ACC112 (cell line): ENCODE results near the gene PTPRN2.

ENCODE experiments used
- H2AFZ ChIP-seq: fragments of 200-600 bp; sonication (generic); one replicate; pipeline ENCODE4 v1.6.0; 2017; ENCODE audit warnings: antibody characterized with exemption, low read length; ENCODE audit not compliant: unreplicated experiment
- H3K27ac ChIP-seq: fragments of 200-600 bp; sonication (generic); 2 replicates; pipeline ENCODE4 v1.5.1; 2014; ENCODE audit warnings: low read depth, mild to moderate bottlenecking, antibody characterized with exemption, low read length, moderate library complexity
- H3K27me3 ChIP-seq: fragments of 200-600 bp; sonication (generic); 2 replicates; pipeline ENCODE4 v1.6.1; 2014; ENCODE audit warnings: mild to moderate bottlenecking, antibody characterized with exemption, low read length, moderate library complexity, mixed read lengths; ENCODE audit not compliant: insufficient read depth
- H3K36me3 ChIP-seq: fragments of 200-600 bp; sonication (generic); 2 replicates; pipeline ENCODE4 v1.6.1; 2016; ENCODE audit warnings: mild to moderate bottlenecking, antibody characterized with exemption, low read length, moderate library complexity, mixed read lengths; ENCODE audit not compliant: insufficient read depth
- H3K4me1 ChIP-seq: fragments of 200-600 bp; sonication (generic); one replicate; pipeline ENCODE4 v1.6.1; 2016; ENCODE audit warnings: low read length, mixed read lengths; ENCODE audit not compliant: insufficient read depth, unreplicated experiment, control insufficient read depth
- H3K4me3 ChIP-seq: fragments of 200-600 bp; sonication (generic); 2 replicates; pipeline ENCODE4 v1.5.1; 2014; ENCODE audit warnings: mild to moderate bottlenecking, low read depth, low read length
- H3K79me2 ChIP-seq: fragments of 200-600 bp; sonication (generic); one replicate; pipeline ENCODE4 v1.6.0; 2016; ENCODE audit warnings: low read length; ENCODE audit not compliant: control insufficient read depth, unreplicated experiment, insufficient read depth

The PTPRN2 gene

DNA sequence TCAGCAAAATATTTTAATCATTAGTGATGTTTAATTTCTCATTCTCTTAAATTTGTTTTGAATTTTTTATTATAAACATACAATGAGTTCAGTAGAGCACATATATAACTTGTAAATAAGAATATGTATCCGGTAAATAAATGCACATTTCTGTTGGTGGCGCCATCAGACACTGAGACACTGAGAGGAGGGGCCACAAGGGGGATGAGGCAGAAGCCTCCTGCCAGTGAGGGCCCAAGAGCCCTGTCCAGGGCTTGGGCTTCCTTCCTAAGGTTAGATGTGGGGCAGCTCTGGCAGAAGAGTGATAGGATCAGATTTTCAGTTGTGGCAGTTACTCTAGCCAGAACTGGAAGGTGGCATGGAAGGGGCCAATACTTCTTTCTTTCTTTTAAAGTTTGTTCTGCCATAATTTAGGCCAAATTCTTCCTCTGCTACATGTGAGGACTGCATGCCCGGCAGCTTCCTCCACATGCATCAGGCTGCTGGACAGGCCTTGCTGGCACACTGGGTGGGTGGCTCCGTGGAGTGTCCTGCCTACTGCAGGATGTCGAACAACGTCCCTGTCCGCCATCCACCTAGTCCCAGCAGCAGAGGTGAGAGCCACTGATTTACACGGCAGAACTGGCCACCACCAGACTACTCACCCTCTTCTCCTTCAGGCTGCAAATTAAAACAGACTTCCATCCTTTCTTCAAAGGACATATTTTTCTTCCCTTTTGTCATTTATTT is 13.2 kb downstream of the PTPRN2 start:
- H3K79me2 ChIP-seq = no peaks in the 10 kb centered on the region
- H3K27ac ChIP-seq = no peak overlapping the region
- no peak overlapping the region for H2AFZ ChIP-seq
- H3K4me3 ChIP-seq = no peak overlapping the region
- no peaks in the 10 kb centered on the region for H3K36me3 ChIP-seq
- H3K4me1 ChIP-seq = no peaks in the 10 kb centered on the region
- peaks cover 30% of the 10 kb centered on the region for H3K27me3 ChIP-seq

DNA sequence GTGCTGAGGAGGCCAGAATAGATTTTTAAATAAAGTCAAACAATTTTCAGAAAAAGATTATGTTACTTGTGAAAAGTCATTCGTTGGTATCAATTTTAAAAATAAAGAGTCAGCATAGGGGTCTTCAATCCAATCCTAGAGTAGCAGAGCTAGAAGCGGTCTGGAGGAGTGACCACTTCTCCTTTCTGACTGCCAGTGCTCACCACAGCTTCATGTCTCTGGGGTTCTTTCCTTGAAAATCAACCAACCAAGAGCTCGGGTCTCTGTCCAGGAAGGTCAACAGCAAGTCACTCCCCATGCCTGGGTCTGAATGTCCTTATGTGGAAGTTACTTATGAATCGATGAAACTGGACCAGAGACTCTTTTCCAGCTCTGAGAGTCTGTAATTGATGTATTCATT is 14.3 kb downstream of the PTPRN2 start:
- Histone ChIP-seq H3K79me2 (no peaks in the 10 kb centered on the region), H3K36me3 (no peaks in the 10 kb centered on the region), H3K27ac (no peak overlapping the region), H3K4me1 (no peaks in the 10 kb centered on the region), H3K27me3 (peaks cover 36% of the 10 kb centered on the region), H2AFZ (no peak overlapping the region), H3K4me3 (no peak overlapping the region)

DNA sequence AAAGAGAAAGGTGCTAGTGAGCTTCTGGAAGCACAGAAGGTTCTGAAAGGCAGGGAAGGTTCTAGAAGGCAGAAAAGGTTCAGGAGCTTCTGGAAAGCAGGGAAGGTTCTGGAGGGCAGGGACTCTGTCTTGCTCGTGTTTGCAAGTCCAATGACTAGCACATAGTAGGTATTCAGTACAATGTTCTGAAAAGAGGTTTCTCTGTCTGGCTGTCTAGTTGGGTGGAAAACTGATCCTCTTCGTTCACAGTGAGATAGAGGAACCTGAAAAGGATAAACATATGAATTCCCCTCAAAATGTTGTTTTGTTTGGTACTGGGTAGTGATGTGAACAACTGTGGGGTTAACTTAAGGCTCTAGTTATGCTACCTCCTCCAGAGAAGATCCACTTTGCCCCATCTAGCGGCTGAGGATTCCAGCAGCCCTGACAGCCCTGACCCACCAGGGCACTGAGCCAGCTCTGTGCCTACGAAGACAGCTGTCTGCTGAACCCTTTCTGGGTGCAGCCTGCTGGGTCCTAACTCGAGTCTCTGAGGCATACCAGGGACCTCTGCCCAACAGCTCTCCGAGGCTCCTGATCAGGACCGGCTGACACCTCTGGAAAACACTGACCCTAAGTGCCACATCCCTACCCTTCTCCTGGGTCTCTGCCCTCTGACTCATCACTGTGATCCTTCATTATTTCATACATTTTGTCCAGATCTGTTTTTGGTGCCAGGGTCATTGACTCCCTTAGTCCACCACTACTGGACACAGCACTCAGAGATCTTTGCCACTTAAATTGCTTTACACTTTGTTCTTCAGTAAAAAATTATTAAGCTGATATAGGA is 15.4 kb downstream of the PTPRN2 start:
- H2AFZ ChIP-seq = no peak overlapping the region
- H3K36me3 ChIP-seq = no peaks in the 10 kb centered on the region
- no peak overlapping the region for H3K4me3 ChIP-seq
- H3K27me3 ChIP-seq = peaks cover 36% of the 10 kb centered on the region
- no peaks in the 10 kb centered on the region for H3K79me2 ChIP-seq
- H3K27ac ChIP-seq = no peak overlapping the region
- no peaks in the 10 kb centered on the region for H3K4me1 ChIP-seq

DNA sequence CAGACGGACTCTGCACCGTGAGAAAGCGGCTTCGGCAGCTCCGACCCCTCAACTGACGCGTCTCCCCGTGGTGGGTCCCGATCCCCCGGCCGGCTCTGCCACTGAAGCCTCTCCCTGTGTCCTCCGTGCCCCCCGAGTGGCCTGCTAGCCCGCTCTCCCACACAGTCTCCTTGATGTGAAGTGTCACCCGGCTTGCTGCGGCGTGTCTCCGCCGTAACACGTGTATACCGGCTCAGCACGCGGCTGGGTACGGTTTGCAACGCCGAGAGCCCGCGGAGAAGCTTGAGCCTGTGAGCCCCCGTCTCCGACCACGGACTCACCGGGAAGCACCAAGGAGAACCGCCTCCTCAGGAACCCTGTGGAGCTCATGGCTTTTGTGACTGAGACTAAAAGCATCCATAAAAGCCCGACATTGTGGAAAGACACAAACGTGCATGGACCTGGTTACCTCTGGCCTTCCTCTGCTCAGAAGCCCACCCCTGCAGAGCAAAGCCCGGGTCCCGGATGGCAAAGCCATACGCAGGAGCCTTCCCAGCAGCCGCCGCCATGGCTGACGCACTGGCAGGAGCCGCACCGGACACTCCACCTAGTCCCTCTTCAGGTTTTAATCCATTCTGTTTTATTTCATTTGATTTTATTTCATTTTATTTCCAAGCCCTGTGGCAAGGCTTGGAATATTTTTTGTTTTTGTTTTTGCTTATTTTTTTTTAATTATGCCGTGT is 17.0 kb downstream of the PTPRN2 start:
- Histone ChIP-seq H3K4me3 (no peak overlapping the region), H3K79me2 (no peaks in the 10 kb centered on the region), H3K27me3 (peaks cover 36% of the 10 kb centered on the region), H3K4me1 (no peaks in the 10 kb centered on the region), H2AFZ (no peak overlapping the region), H3K27ac (no peak overlapping the region), H3K36me3 (no peaks in the 10 kb centered on the region)

DNA sequence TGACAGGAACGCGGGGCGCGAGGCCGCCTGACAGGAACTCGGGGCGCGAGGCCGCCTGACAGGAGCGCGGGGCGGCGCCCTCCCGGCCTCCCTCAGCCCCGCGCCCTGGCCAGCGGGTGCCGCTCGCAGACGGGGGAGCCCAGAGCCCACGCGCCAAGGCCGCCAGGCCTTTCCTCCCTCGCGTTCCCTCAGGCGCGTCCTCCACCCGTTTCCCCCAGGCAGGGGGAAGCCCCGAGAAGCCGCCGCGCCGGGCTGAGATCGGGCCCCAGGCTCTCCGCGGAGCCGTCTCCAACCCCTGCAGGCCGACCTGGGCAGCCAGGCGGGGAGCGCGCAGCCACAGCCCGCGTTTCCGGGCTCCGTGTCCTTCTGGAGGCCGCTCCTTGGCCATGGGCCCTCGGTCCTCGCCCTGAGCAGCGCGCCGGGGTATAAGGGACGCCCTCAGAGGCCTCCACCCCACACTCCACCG is 17.7 kb downstream of the PTPRN2 start:
- Histone ChIP-seq H3K27me3 (peaks cover 36% of the 10 kb centered on the region), H3K4me1 (no peaks in the 10 kb centered on the region), H3K79me2 (no peaks in the 10 kb centered on the region), H2AFZ (no peak overlapping the region), H3K27ac (no peak overlapping the region), H3K4me3 (no peak overlapping the region), H3K36me3 (no peaks in the 10 kb centered on the region)

DNA sequence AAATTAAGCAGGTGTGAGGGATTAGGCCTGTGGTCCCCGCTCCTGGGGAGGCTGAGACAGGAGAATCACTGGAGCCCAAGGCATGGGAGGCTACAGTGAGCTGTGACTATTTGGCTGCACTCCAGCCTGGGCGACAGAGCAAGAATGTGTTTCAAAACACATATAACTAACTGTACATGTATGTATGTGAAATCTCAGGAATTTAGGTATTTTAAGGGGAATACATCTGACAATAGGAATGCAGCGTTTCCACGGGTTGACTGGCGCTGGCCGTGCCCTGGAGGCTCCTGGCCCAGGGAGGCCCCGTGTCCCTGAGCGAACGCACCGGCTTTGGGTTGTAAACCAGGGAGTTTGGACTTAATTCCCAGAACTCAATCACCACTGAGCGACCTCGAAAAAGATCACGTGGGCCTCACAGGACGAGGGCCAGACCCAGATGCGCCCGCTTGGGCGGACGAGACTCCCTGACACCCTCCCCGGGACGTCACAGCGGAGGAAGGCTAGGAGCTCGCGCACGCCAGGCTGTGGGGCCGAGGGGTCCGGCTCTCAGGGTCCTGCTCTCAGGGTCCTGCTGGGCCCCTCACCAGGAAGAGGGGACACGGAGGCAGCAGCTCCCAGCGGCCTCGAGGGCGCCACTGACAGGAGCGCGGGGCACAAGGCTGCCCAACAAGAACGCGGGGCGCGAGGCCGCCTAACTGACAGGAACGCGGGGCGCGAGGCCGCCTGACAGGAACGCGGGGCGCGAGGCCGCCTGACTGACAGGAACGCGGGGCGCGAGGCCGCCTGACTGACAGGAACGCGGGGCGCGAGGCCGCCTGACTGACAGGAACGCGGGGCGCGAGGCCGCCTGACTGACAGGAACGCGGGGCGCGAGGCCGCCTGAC is 18.4 kb downstream of the PTPRN2 start:
- H3K4me3 ChIP-seq = no peak overlapping the region
- peaks cover 38% of the 10 kb centered on the region for H3K27me3 ChIP-seq
- no peaks in the 10 kb centered on the region for H3K79me2 ChIP-seq
- no peaks in the 10 kb centered on the region for H3K4me1 ChIP-seq
- H3K36me3 ChIP-seq = no peaks in the 10 kb centered on the region
- H3K27ac ChIP-seq = no peak overlapping the region
- H2AFZ ChIP-seq = no peak overlapping the region

DNA sequence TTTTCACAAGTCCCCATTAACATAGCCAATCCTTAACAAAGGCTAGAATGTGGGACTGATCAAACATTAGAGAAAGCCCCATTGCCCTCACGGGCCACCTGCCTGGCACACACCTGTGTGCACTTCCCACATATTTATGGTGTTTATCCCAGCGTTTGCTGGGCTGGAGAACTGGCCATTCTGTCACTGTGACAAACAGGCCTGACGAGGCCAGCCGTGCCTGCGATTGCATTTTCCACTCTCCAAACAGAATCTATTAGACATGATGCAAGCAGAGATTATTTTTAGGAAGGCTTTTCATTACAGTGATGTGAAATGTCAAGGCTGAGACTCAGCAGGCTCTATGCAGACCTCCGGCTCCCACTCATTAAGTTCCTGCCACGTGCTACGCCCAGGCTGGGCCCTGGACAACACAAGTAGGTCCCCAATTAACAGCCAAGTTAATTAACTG is 20.4 kb downstream of the PTPRN2 start:
- no peak overlapping the region for H3K4me3 ChIP-seq
- H3K36me3 ChIP-seq = no peaks in the 10 kb centered on the region
- no peak overlapping the region for H3K27ac ChIP-seq
- H3K4me1 ChIP-seq = no peaks in the 10 kb centered on the region
- no peak overlapping the region for H2AFZ ChIP-seq
- peaks cover 50% of the 10 kb centered on the region for H3K27me3 ChIP-seq
- H3K79me2 ChIP-seq = no peaks in the 10 kb centered on the region

DNA sequence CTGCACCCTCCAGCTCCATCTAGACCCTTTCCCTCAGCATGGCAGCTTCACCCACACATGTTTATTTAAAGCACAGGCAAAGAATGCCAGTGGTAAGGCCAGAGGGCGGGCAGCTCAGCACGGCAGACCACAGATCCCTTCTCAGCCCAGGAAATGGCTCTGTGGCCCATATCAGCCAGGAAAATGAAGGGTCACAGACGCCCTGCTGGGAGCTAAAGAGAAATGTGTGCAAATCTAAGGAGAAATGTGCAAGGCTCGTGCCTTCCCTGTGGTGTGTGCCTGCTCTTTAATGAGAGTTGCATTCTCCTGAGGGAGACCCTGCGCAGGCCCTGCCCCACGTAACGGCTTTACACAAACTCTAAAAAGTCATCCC is 23.0 kb downstream of the PTPRN2 start:
- no peaks in the 10 kb centered on the region for H3K79me2 ChIP-seq
- H3K4me1 ChIP-seq = no peaks in the 10 kb centered on the region
- no peak overlapping the region for H3K4me3 ChIP-seq
- H3K27ac ChIP-seq = no peak overlapping the region
- no peak overlapping the region for H2AFZ ChIP-seq
- H3K27me3 ChIP-seq = peaks cover 55% of the 10 kb centered on the region
- H3K36me3 ChIP-seq = no peaks in the 10 kb centered on the region

DNA sequence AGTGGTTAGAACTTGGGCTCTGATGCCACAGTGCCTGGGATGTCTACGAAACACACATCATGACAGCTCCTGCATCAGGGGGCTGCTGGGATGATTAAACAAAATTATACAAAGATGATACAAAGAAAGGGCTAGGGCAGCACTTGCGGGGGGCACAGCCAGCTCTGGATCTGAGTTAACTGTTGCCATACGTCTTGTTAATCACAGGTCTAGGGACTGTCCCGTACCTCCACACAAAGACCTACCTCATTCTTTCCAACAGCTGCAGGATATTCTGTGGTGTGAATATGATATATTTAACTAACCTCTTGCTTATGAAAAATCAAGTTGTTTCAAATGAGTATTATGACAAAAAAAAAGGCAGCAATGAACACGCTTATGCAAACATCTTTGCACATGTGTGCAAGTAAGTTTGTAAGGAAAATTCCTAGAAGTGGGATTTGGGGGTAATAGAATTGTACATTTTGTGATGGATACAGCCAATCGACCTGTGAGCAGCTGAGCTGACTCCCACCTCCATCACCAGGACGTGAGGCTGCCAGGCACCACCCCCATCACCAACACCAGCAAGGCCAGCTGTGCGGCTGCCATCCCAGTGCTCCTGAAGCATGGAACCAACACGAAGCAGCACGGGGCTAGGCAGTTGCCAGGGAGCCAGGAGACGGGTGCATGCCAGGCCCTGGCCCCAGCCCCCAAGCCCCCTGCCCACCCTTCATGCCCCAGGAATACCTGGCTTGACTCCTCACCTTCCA is 23.5 kb downstream of the PTPRN2 start:
- Histone ChIP-seq H3K4me1 (no peaks in the 10 kb centered on the region), H3K4me3 (no peak overlapping the region), H2AFZ (no peak overlapping the region), H3K27ac (no peak overlapping the region), H3K79me2 (no peaks in the 10 kb centered on the region), H3K36me3 (no peaks in the 10 kb centered on the region), H3K27me3 (peaks cover 51% of the 10 kb centered on the region)
